Breast epithelium (tissue), 3 donors: ENCODE data around the gene SYNE4.

Source experiments
- POLR2A ChIP-seq: fragments of 450-650 bp; IDR thresholded peaks from one replicate; pipeline ENCODE4 v1.6.1; 2016; ENCODE audit warnings: antibody characterized with exemption, mild to moderate bottlenecking, moderate library complexity
- POLR2AphosphoS5 ChIP-seq, 3 donors: sonication (generic); formaldehyde crosslinking; IDR thresholded peaks; one replicate each; pipeline ENCODE4 v1.6.1; 2017; ENCODE audit warnings: antibody characterized with exemption in 3 of 3

DNA sequence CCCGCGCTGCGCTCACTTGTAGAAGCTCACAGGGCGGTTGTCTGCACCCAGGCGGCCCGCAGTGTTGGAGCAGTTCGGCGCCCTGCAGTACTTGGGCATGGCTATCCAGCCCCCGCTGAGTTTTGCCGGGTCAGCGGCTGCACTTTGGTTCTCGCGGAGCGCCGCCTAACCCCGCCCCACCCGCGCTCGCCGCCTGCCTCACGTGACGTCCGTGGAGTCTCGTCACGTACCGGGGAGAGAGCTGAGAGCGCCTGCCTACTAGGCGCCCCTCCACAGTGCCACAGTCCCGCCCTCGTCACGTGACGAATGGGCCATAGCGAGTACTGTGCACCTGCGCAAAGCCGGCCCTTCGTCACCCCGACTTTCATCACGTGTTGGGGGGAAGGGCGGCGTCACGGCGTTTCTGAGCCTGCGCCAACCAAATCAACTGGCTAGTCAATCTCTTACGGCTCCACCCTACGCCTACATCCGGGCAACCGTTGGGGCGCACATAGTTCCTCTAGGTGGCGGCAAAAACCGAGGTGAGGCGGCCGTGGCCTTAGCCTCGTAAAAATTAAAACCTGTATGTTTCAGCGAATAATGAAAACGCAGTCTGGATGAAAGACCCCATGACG, 45.6 kb upstream of the SYNE4 start, which contains the start of gene THAP8:
- TF ChIP-seq POLR2AphosphoS5 (IDR thresholded peaks at IDR 0.05): peak; percentile 82 to 96 (median 89)
- no peak for TF ChIP-seq POLR2A
